ENCODE results near the gene SYNE1.

SYNE1 gene

DNA sequence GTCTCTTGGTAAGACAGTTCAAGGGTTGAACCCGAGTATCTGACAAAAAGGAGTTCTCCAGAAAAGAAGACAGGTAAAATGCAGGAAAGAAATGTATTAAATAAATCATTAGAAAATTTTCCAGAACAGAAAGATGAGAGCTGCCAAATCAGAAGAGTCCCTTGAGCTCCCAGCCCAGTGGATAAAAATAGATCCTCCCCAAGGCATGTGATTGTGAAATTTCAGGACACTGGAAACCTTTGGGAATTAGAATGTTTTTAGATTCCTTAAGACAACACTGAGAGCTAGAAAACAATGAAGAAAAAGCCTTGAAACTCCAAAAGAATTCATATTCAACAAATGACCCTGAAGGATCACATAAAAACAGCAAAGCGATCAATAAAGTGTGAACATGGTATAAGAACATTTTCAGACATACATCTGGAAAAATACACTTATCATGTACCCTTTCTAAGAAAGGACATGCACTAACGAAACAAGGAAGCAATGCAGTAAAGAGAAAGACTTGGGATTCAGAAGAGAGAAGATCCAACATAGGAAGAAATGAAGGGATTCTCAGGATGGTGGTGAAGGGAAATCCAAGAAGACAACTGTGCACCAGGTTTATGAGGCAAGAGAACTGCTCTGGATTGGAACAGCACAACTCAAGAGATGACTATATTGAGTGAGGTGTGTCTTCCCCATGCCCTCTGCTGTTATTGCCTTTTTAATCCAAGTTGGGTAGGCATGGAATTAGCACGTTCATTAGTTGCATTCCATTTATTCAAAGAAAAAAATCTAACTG is 390.4 kb downstream of the SYNE1 start:
- DNase-seq (ENCODE audit: low read depth in 2 of 3, low spot score in 2 of 3), result no peak

DNA sequence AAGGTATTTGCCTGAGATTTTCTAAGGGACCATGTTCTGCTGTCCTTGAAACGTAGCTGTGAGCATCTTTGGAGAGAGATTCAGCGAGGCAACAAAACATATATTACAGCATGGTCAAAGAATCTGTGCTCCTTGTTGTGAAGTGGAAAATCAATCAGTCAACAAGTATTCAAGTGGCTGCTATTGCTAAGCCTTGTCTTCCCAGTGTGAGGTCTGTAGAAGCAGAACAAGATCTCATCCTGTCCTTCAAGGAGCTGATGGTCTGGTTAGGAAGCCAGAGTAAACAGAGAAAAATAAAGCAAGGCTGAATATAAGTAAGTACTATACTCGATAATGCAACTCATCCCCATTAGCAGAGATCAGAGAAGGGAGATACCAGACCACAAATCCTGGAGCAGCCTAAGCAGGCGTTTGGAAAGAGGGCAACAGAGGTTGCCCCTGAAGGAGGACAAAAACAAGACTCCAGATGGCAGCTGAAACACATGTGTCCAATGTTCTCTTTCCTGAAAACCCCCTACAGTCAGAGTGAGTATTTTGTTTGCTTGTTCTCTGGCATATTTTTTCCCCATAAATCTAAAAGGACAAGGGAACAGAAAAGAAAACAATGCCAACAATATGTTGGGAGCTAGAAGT is 392.0 kb downstream of the SYNE1 start:
- no peak for DNase-seq (ENCODE audit: low read depth in 2 of 3, low spot score in 2 of 3)

DNA sequence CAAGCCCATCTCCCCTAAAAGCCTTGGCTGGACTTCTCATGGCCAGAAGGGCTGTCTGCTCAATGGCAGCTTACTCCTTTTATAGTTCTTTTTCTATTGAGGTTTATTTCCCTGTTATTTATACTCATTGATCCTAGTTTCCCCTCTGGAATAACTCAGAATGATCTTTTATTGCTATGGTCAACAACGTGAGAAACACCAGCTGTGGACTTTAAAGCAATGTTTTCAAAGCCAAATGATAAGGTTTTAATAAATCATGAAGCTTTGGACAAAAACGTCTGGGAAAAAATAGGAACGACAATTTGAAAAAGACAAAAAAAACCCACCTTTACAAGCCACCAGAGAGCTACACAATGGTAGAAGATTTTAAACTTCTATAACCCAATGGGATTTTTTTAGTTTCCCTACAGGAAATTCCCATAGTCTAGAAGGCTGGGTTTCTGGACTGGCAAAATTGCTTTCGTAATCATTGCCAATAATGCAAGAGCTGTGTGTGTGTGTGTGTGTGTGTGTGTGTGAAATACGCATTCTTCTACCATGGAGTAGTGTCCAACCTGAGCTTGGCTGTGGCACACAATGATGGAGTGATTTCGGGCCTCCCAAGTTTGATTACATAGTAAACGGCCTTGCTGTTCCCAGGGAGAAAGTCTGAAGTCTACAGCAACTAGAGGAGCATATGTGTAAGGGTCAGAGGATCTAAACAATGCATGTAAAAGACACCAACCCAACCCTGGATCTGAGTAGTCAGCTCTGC is 396.0 kb downstream of the SYNE1 start:
- DNase-seq (ENCODE audit: low read depth in 2 of 3, low spot score in 2 of 3), result no peak

DNA sequence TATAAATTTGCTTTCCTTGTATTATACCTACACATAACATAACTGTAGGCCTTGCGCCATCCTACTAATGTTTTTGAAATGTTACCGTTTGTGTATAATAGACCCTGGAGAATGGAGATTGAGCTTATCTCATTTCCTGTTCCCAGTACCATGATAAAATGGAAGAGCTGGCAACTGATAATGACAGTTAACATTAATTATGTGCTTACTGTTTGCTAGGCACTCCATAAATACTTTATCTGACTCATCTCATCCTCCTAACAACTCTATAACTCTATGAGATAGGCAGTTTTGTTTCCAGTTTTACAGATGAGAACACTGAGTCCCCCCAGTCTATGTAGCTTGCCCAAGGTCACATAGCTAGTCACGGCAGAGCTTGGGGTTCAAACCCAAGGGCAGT is 396.7 kb downstream of the SYNE1 start:
- DNase-seq (ENCODE audit: low read depth in 2 of 3, low spot score in 2 of 3), result no peak

DNA sequence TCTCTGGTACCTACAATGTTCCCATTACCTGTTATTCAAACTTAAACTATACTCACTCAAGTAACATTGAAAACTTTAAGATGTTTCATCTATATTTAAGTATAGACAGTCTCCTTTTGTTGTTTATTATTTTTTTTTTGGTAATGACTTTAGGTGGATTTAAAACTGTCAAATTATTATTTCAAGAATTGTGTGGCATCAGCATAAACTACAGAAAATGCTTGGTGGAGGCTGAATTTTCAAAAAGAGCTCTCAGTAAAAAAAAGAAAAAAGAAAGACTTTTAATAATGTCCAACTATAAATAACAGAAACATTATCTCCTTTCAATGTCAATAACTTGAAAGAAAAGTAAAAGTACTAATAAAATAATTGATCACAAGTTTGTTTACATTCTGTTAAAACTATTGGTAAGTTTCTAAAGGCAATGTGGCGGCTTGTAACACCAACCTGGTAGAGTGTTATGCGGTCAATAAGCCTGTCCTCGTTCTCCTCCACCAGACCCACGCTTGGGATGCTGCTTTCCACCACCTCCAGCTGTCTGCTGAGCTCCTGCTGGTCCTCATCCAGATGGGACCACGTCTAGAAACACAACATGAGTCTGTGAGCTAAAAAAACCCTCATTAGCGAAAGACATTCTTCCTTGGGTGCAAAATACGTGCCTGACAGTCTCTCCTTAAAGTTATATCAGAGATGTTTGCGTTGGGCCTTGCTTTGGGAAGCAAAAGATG is 400.6 kb downstream of the SYNE1 start:
- DNase-seq (ENCODE audit: low read depth in 2 of 3, low spot score in 2 of 3), result no peak

DNA sequence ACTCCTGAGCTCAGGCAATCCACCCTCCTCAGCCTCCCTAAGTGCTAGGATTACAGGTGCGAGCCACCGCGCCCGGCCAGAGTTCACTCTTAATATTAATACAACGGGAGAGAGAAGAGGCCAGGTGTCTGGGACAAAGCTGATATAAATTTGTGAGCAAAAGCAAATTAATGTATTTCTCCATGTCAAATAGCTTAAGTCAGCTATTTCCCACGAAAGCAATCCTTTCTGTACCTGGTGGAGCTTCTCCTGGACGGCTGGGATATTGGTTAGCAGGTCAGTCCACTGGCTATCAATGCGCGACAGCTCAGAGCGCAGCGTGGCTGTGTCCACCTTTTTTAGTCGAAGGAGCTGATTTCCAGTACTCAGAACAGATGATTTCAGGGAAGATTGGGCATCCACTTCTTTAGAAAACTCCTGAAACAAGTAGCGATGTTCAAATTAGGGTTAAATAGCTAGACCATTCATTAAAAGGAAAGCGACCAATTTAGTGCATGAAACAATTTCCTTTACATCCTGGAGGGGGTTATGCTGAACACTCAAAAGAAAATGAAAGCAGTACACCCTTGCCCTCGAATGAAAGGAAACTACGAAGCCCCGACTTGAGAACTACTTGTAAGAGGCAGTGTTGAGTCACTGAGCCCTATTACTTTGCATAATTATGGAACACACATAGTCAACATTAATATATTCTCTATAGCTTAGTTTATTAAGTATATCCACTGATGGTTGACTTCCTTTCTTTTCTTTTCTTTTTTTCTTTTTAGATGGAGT is 403.4 kb downstream of the SYNE1 start:
- DNase-seq (ENCODE audit: low read depth in 2 of 3, low spot score in 2 of 3), result no peak

DNA sequence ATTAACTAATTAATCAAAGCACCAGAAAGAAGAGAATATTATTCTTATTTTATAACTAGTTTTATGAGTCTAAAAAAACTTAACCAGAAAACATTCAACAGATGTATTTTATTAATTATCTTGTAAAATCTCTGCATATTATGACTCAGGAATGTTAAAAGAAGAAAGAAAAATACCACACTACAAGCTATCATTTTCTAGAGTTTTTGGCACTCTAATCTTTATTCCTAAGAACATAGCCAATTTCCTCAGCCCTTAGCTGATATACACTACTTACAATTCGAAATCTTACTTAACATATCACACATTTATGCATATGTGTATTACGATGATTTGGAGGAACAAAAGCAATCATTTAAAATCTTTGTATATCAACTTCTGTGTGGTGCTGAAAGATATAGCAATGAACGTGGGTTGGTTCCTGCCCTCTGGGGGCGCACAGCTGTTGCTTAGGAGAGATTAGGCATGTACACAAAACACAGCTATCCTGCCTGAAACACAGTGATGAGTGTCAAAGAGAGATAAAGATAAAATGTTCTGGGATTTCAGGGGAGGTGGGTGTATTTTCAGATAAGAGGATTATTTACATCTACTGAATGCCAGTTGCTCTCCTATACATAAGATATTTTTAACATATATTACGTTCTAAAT is 404.5 kb downstream of the SYNE1 start:
- DNase-seq (ENCODE audit: low read depth in 2 of 3, low spot score in 2 of 3), result no peak

DNA sequence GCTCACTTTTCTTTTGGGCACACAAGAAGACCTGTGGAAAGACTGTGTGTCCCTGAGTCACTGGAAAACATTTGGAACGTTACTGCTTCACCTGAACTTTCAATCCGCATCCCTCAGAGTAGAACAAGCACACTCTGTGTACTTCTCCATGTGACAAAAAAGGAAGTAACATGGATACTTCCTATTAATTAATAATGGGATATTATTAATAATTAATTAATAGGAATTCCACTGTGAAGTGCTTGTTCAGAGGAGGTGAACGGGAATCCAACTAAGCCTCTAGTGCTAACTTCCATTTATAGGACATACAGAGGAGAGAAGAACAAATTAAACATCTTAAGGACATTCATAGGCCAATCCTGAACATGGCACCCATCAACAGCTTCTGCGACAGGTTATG is 407.8 kb downstream of the SYNE1 start:
- no peak for DNase-seq (ENCODE audit: low read depth in 2 of 3, low spot score in 2 of 3)

DNA sequence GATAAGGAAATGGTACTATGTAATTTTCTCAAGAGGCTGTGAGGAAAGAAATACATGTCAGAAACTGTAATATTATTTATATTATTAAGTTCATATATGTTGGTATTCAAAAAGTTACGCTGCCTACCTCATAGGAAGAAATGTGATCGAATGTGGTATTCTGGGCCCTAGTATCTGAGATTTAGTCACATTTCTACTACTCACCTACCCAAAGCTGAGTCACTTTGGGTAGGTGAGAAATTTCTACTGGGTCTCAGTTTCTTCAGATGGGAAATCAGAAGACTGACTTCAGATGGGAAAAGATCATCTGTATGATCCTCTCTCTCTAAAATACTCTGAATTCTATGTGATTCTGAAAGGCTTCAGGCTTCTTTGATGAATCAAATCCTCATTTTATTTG is 411.0 kb downstream of the SYNE1 start:
- DNase-seq (ENCODE audit: low read depth in 2 of 3, low spot score in 2 of 3), result no peak

DNA sequence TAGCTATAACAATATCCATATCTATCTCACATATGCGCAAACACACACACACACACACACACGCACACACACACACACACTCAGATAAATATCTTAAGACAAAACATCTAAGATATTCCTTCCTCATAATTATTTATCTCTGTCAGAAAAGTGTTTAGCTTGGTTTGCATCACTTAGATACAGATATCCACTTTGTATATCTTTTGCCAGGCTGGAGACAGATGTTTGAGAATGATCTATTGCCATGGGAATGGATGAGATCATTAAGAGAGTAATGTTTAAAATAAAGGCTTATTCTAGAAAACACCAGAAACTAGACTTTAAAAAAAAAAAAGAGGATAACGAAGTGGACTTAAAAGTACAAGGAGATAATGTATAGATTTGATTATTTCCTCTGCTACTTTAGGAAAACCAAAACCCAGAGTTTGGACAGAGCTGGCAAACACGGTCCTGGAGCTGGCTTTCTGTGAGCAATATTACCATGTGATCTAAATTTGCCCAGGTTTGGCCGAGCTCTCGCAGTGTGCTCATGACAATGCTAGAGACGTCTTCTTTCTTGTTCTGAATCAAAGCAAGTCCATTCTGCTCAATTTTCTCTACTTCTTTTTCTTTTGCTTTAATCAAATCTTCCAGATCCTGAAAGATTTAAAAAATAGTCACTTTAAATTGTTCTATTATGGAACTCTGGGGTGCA is 411.8 kb downstream of the SYNE1 start:
- no peak for DNase-seq (ENCODE audit: low read depth in 2 of 3, low spot score in 2 of 3)

DNA sequence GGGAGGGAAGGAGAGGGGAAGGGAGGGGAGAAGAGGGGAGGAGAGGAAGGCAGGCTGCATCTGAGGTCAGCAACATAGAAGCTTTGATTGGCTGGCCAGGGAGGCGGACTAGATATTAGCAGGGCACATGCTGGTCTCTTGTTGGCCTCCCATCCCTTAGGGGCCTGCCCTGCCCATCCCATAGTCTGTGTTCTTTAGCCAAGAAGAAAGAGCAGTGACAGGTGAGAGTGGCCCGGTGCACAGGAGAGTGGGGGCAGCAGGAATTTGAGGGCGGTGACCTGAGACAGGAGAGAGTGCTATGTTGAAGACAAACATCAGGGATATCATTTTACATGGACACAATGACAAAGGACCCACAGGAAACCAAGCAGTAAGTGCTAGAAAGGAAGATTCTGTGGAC is 413.5 kb downstream of the SYNE1 start:
- no peak for DNase-seq (ENCODE audit: low read depth in 2 of 3, low spot score in 2 of 3)

DNA sequence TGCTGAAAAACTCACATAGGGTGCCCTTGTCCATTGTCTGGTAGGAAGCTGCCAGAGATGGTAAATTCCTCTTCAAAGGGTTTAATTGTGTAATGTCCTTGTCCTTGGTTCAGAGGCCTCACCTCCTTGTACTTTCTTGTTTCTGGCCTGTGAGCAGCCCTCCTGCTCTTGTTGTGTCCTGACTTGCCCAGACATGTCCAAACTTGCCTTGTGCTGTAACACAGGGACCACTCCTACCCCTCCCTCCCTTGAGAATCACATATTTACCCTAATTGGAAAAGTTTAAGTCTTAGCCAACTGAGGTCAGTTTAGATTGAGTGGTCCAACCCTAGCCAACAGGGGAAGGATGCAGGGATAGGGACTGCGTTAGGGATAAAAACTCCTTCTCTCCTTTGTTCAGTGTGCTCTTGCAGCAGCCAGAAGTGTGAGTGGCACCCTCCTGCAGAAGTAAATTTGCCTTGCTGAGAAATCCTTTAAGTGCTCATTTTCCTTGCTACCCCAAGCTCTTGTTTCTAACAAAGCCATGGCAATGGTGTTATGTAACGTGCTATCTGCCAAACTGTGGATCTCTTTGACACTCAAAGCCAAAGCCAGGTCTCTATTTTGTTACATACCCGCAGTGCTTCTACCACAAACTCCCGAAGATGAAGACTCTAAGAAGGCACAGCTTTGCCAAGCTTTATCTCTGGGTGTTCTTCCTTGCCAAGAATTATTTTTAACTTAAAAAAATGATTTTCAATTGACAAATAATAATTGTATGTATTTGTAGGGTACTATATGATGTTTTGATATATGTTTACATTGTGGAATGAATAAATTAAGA is 415.1 kb downstream of the SYNE1 start:
- no peak for DNase-seq (ENCODE audit: low read depth in 2 of 3, low spot score in 2 of 3)

DNA sequence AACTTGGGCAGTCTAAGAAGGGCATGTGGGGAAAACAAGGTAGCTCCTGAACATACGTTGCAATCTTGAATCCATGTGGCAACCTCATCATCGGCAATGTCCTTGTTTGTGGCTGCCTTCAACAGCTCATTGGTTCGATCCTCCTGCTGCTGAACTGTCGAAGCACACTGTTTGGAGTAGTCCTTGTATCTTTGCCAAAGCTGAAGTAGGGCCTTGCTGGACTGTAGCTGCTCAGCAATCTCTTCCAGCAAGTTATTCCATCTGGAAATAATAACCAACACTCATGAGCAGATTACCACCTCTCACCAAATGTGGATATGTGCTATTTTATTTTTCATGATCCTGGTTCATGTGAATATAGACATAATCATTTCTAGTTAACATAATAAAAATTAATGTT is 416.4 kb downstream of the SYNE1 start:
- no peak for DNase-seq (ENCODE audit: low read depth in 2 of 3, low spot score in 2 of 3)

DNA sequence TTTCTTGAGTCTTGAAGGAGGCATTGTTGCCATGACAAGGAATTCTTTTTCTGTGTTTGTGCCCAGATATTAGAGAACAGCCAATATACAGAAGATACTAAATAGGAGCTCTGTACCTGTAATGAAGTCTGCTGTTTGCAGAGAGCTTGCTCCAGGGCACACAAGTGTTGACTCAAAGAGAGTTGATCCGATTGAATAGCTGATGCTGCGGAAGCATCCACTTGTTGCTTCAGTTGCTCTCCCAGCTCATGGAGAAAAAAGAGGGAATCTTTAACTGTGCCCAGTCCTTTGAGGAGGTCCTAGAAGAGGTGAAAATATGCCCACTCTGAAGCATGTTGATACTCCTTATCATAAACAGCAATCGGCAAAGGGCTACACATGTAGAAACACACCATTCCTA is 418.3 kb downstream of the SYNE1 start:
- no peak for DNase-seq (ENCODE audit: low read depth in 2 of 3, low spot score in 2 of 3)

DNA sequence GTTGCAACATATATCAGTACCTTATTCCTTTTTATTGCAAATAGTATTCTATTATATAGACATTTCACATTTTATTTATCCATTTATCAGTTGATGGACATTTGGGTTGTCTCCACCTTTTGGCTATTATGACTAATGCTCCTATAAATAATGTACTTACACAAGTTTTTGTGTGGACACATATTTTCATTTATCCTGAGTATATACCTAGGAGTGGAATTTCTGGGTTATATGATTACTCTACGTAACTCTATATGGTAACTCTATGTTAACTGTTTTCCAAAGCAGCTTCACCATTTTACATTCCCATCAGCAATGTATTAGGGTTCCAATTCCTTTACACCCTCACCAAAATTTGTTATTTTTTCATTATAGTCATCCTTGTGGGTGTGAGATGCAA is 424.7 kb downstream of the SYNE1 start:
- no peak for DNase-seq (ENCODE audit: low read depth in 2 of 3, low spot score in 2 of 3)

DNA sequence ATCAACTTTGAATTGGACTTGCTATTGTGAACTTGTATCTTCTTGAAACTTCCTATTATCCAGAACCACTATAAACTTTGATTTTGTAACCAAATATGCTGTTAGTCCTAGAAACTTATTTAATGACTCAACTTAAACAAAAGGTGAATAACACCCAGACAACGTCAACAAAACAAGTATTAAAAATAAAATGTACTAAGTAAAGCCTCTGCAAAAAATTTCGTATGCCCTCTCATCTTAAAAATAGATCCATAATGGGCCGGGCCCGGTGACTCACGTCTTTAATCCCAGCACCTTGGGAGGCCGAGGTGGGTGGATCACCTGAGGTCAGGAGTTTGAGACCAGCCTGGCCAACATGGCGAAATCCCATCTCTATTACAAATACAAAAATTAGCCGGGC is 428.0 kb downstream of the SYNE1 start:
- DNase-seq (ENCODE audit: low read depth in 2 of 3, low spot score in 2 of 3), result no peak

DNA sequence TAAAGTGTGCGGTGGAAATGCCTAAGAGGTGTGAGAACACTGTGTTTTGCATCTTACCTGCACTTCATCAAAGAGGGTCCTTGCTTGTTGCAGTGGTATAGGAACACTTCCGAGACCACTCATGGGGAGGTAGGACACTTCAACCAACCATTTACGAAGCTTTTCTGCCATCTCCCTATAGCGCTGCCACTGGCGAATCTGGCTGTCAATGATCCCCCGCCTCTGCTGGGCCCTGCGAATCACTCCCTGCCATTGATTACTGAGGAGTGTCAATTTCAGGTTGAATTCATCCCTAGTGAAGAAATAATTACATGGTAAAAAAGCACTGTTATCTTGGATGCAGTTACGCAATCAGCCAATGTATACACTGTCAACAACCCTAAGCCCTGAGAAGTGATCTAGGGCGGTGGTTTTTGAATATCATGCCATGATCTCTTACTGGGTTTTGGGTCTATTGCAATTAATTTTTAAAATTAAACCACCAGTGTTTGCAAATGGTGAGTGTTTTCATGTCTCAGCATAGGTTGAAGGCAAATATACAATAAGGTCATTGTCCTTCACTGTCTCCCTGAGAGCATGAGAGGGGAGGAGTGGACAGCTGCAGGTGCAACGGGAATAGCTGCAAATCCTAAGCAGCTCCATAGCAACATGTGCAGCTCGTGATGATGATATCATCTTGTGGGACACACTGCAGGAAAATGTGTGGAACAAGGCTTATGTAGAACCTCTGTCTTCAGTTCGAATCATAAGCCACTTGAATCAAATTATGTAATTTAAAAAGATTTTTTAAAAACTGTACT is 429.0 kb downstream of the SYNE1 start:
- DNase-seq (ENCODE audit: low read depth in 2 of 3, low spot score in 2 of 3), result no peak
